Suprapubic skin (tissue), 4 donors: ENCODE measurements around the gene TRAPPC8. TPM values are rescaled to one million over a fixed set of nuclear protein-coding genes. Genes with fewer than 3 reads are reported as not detected.
"Not testable (repeated sequence)": the region's sequence is repeated elsewhere in the genome, so short reads cannot be mapped to it uniquely, and the experiment has no call there.

Experiments used
- DNase-seq, 2 donors: peaks; one replicate each; pipeline ENCODE4 v3.0.0-alpha.2; 2019; ENCODE audit warnings: low spot score in 2 of 2
- H3K27ac ChIP-seq: fragments of 200-600 bp; sonication (generic); one replicate; pipeline ENCODE4 v1.5.1; 2019
- H3K27me3 ChIP-seq: fragments of 200-600 bp; sonication (generic); one replicate; pipeline ENCODE4 v1.5.1; 2019
- H3K36me3 ChIP-seq: fragments of 200-600 bp; sonication (generic); one replicate; pipeline ENCODE4 v1.5.1; 2019
- H3K4me1 ChIP-seq: fragments of 200-600 bp; sonication (generic); one replicate; pipeline ENCODE4 v1.5.1; 2019
- H3K4me3 ChIP-seq: fragments of 200-600 bp; sonication (generic); one replicate; pipeline ENCODE4 v1.5.1; 2019; ENCODE audit warnings: mild to moderate bottlenecking
- H3K9me3 ChIP-seq: fragments of 200-600 bp; sonication (generic); one replicate; pipeline ENCODE4 v1.5.1; 2019
- CTCF ChIP-seq, 2 donors: fragments of 200-600 bp in 1 of 2; fragments of 450-650 bp in 1 of 2; sonication (generic) in 1 of 2; IDR thresholded peaks; one replicate each; pipeline ENCODE4 v1.5.1; 2016 to 2019; ENCODE audit warnings: antibody characterized with exemption in 2 of 2, mild to moderate bottlenecking in 1 of 2, moderate library complexity in 1 of 2
- EP300 ChIP-seq: sonication (generic); formaldehyde crosslinking; IDR thresholded peaks from one replicate; pipeline ENCODE4 v1.6.1; 2017; ENCODE audit warnings: antibody characterized with exemption
- POLR2A ChIP-seq, 2 donors: fragments of 450-650 bp; IDR thresholded peaks; one replicate each; pipeline ENCODE4 v1.6.1; 2017; ENCODE audit warnings: antibody characterized with exemption in 2 of 2, mild to moderate bottlenecking in 2 of 2, moderate library complexity in 2 of 2
- POLR2AphosphoS5 ChIP-seq, 3 donors: sonication (generic); formaldehyde crosslinking; IDR thresholded peaks; one replicate each; pipeline ENCODE4 v1.6.1; 2017; ENCODE audit warnings: antibody characterized with exemption in 3 of 3
- WGBS: methylation state at CpG from one replicate; pipeline ENCODE4 v1.1.5; 2018; 5-methylcytosine and 5-hydroxymethylcytosine counted together
- total RNA-seq, 4 donors: library from RNA; depleted of rRNA; stranded (reverse); fragments of >200 nt; gene quantifications; one replicate each; pipeline ENCODE4 v1.1.0, GENCODE V29; 2016

Gene TRAPPC8
- total RNA-seq, 4 donors from 2014 or later = 36.9 to 56.2 (median 42.8) TPM

- no peaks in the 10 kb centered on the region for H3K27me3 ChIP-seq
- peaks cover 45% of the 10 kb centered on the region for H3K36me3 ChIP-seq
- TF ChIP-seq CTCF (IDR thresholded peaks at IDR 0.05) (no peak), POLR2AphosphoS5 (IDR thresholded peaks at IDR 0.05) (no peak)
- H3K4me1 ChIP-seq = peaks cover 11% of the 10 kb centered on the region
- H3K9me3 ChIP-seq = no peaks in the 10 kb centered on the region
- DNase-seq = no peak
- no peak overlapping the region for H3K27ac ChIP-seq
- H3K4me3 ChIP-seq = no peak overlapping the region
Observed at GRCh38 chr18:31929273-31929672, 13.7 kb downstream of the TRAPPC8 start.

DNA sequence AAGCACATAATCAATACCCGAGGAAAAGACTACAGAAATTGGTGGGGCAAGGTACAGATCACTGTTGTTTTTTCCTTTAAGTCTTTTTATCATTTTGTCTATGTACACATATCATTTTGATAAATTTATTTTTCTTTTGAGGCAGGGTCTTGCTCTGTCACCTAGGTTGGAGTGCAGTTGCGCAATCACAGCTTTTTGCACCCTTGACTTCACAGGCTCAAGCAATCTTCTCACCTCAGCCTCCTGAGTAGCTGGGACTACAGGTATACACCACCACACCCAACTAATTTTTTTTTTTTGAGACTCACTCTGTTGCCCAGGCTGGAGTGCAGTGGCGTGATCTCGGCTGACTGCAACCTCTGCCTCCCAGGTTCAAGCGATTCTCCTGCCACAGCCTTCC, 15.9 kb downstream of the TRAPPC8 start:
- H3K4me1 ChIP-seq = peaks cover 10% of the 10 kb centered on the region
- DNase-seq, H3K27me3 ChIP-seq, H3K9me3 ChIP-seq, H3K4me3 ChIP-seq, H3K27ac ChIP-seq: not testable (repeated sequence)
- WGBS = 95% methylated on average over 5 of the region's 5 CpGs
- H3K36me3 ChIP-seq = peaks cover 63% of the 10 kb centered on the region

GRCh38 chr18:31920277-31920676, 22.7 kb downstream of the TRAPPC8 start:
- DNase-seq = no peak
- H3K27me3 ChIP-seq = no peaks in the 10 kb centered on the region
- TF ChIP-seq CTCF (IDR thresholded peaks at IDR 0.05) = no peak
- no peak for TF ChIP-seq POLR2AphosphoS5 (IDR thresholded peaks at IDR 0.05)
- TF ChIP-seq EP300 = no peak
- TF ChIP-seq POLR2A (IDR thresholded peaks at IDR 0.05) = no peak
- H3K9me3 ChIP-seq = no peaks in the 10 kb centered on the region
- 92% methylated on average over 3 of the region's 3 CpGs for WGBS
- H3K4me1 ChIP-seq = no peaks in the 10 kb centered on the region
- no peak overlapping the region for H3K27ac ChIP-seq
- peaks cover 53% of the 10 kb centered on the region for H3K36me3 ChIP-seq
- H3K4me3 ChIP-seq = no peak overlapping the region

GRCh38 chr18:31919366-31919765, 23.6 kb downstream of the TRAPPC8 start:
- not testable (repeated sequence) for H3K27ac ChIP-seq, DNase-seq, H3K27me3 ChIP-seq, H3K4me1 ChIP-seq, H3K4me3 ChIP-seq, H3K9me3 ChIP-seq
- H3K36me3 ChIP-seq = peaks cover 61% of the 10 kb centered on the region
- 95% methylated on average over 5 of the region's 5 CpGs for WGBS

DNA sequence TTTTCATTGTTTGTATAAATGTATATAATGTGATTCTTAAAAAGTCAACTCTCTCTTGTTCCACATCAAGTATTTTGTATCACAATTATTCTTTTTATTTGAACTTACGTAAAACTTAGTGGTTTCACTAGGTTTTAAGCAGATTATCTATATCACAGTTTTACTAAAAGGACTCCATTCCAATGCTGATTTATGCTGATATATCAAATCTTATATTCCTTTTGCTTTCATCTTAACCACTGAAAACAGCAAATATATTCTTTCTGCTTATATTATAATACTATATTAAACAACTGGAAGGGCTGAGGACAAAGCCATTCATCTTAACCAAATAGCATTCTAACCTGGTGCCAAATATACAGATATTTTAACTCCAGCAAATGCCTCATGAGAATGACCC, 24.2 kb downstream of the TRAPPC8 start:
- TF ChIP-seq POLR2A (IDR thresholded peaks at IDR 0.05) (no peak), POLR2AphosphoS5 (IDR thresholded peaks at IDR 0.05) (no peak), EP300 (no peak), CTCF (IDR thresholded peaks at IDR 0.05) (no peak)
- DNase-seq = no peak
- Histone ChIP-seq H3K27me3 (no peaks in the 10 kb centered on the region), H3K9me3 (no peaks in the 10 kb centered on the region), H3K36me3 (peaks cover 56% of the 10 kb centered on the region), H3K27ac (no peak overlapping the region), H3K4me1 (no peaks in the 10 kb centered on the region), H3K4me3 (no peak overlapping the region)
- WGBS = 98% methylated on average over 1 of the region's 1 CpG

DNA sequence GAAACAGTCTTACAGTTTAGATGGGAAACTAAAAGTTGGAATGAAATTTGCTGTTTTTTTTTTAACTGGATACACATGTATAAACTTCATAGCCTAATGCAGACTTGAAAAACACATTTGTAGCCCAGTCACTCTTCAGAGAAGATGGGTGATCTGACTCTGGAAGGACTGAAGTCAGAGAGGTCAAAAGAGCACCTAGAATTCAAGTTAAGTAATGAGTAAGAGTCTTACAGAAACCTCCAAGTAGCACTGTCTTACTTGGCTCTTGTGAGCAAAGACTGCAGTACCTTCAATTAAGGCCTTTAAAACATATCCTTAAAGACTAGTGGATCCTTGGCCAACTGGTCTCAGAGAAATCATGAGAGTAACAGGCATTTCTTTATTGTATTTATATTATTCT, 41.9 kb downstream of the TRAPPC8 start:
- Histone ChIP-seq H3K36me3 (peaks cover 70% of the 10 kb centered on the region), H3K4me3 (no peak overlapping the region), H3K9me3 (no peaks in the 10 kb centered on the region), H3K27me3 (no peaks in the 10 kb centered on the region), H3K4me1 (no peaks in the 10 kb centered on the region), H3K27ac (no peak overlapping the region)
- TF ChIP-seq POLR2A (IDR thresholded peaks at IDR 0.05) (no peak), CTCF (IDR thresholded peaks at IDR 0.05) (no peak), EP300 (no peak), POLR2AphosphoS5 (IDR thresholded peaks at IDR 0.05) (no peak)
- DNase-seq = no peak

GRCh38 chr18:31899771-31900170, 43.2 kb downstream of the TRAPPC8 start:
- H3K36me3 ChIP-seq = peaks cover 61% of the 10 kb centered on the region
- H3K27ac ChIP-seq, H3K9me3 ChIP-seq, DNase-seq, H3K4me3 ChIP-seq, H3K4me1 ChIP-seq, H3K27me3 ChIP-seq: not testable (repeated sequence)
- 90% methylated on average over 7 of the region's 7 CpGs for whole genome bisulfite sequencing
